HEK293 (cell line): ENCODE results near the gene FAM227B.

Experiments
- FEZF1 ChIP-seq: fragments of 450-650 bp; formaldehyde crosslinking; IDR thresholded peaks from 2 replicates; pipeline ENCODE4 v1.5.1; 2016; ENCODE audit warnings: missing biosample characterization, missing genetic modification characterization
- HOXC10 ChIP-seq: sonication (generic); formaldehyde crosslinking; IDR thresholded peaks from 2 replicates; pipeline ENCODE4 v1.8.1; 2023; ENCODE audit warnings: mild to moderate bottlenecking, missing genetic modification reagents
- KLF8 ChIP-seq: fragments of 450-650 bp; formaldehyde crosslinking; IDR thresholded peaks from 2 replicates; pipeline ENCODE4 v1.5.1; 2016; ENCODE audit warnings: missing biosample characterization, missing genetic modification characterization
- OSR2 ChIP-seq: fragments of 450-650 bp; formaldehyde crosslinking; IDR thresholded peaks from 2 replicates; pipeline ENCODE4 v1.5.1; 2016; ENCODE audit warnings: missing biosample characterization, missing genetic modification characterization
- SP3 ChIP-seq: fragments of 450-650 bp; formaldehyde crosslinking; IDR thresholded peaks from 2 replicates; pipeline ENCODE4 v1.5.1; 2016; ENCODE audit warnings: missing biosample characterization, missing genetic modification characterization
- YY2 ChIP-seq: fragments of 450-650 bp; formaldehyde crosslinking; IDR thresholded peaks from 2 replicates; pipeline ENCODE4 v1.5.1; 2016; ENCODE audit warnings: missing biosample characterization, missing genetic modification characterization
- ZBTB7A ChIP-seq: fragments of 450-650 bp; formaldehyde crosslinking; IDR thresholded peaks from 2 replicates; pipeline ENCODE4 v1.5.1; 2016; ENCODE audit warnings: low read depth, missing biosample characterization, missing genetic modification characterization
- ZFP3 ChIP-seq: fragments of 450-650 bp; formaldehyde crosslinking; IDR thresholded peaks from 2 replicates; pipeline ENCODE4 v1.5.1; 2016; ENCODE audit warnings: low read depth, missing biosample characterization, missing genetic modification characterization
- ZFP41 ChIP-seq: fragments of 450-650 bp; formaldehyde crosslinking; IDR thresholded peaks from 2 replicates; pipeline ENCODE4 v1.5.1; 2016; ENCODE audit warnings: missing biosample characterization, missing genetic modification characterization, borderline replicate concordance
- ZIC2 ChIP-seq: fragments of 450-650 bp; formaldehyde crosslinking; IDR thresholded peaks from 2 replicates; pipeline ENCODE4 v1.5.1; 2016; ENCODE audit warnings: missing biosample characterization, missing genetic modification characterization
- ZNF10 ChIP-seq: fragments of 450-650 bp; formaldehyde crosslinking; IDR thresholded peaks from 2 replicates; pipeline ENCODE4 v1.5.1; 2017; ENCODE audit warnings: missing biosample characterization, missing genetic modification characterization
- ZNF132 ChIP-seq: fragments of 450-650 bp; formaldehyde crosslinking; IDR thresholded peaks from 2 replicates; pipeline ENCODE4 v1.5.1; 2017; ENCODE audit warnings: missing biosample characterization, missing genetic modification characterization, borderline replicate concordance
- ZNF146 ChIP-seq: fragments of 450-650 bp; formaldehyde crosslinking; IDR thresholded peaks from 2 replicates; pipeline ENCODE4 v1.5.1; 2016; ENCODE audit warnings: missing biosample characterization, missing genetic modification characterization
- ZNF274 ChIP-seq, 2 experiments: fragments of 200-500 bp in 1 of 2; fragments of 450-650 bp in 1 of 2; sonication (Bioruptor generic) in 1 of 2; formaldehyde crosslinking in 1 of 2; IDR thresholded peaks; 2 replicates each; pipeline versions ENCODE4 v1.5.1 to v1.6.1; 2014 to 2016; ENCODE audit warnings: borderline replicate concordance in 1 of 2, inconsistent platforms in 1 of 2, low read length in 1 of 2, missing biosample characterization in 1 of 2, missing genetic modification characterization in 1 of 2
- ZNF394 ChIP-seq: fragments of 450-650 bp; formaldehyde crosslinking; IDR thresholded peaks from 2 replicates; pipeline ENCODE4 v1.5.1; 2016; ENCODE audit warnings: missing biosample characterization, missing genetic modification characterization, mild to moderate bottlenecking, moderate library complexity, borderline replicate concordance
- ZNF501 ChIP-seq: fragments of 450-650 bp; formaldehyde crosslinking; IDR thresholded peaks from 2 replicates; pipeline ENCODE4 v1.5.1; 2016; ENCODE audit warnings: missing biosample characterization, missing genetic modification characterization
- ZNF529 ChIP-seq: fragments of 450-650 bp; formaldehyde crosslinking; IDR thresholded peaks from 2 replicates; pipeline ENCODE4 v1.5.1; 2017; ENCODE audit warnings: missing genetic modification characterization, missing biosample characterization; ENCODE audit not compliant: insufficient replicate concordance
- ZNF555 ChIP-seq: fragments of 450-650 bp; formaldehyde crosslinking; conservative IDR thresholded peaks from 2 replicates; pipeline ENCODE4 v1.5.1; 2017; ENCODE audit warnings: missing biosample characterization, mild to moderate bottlenecking, missing genetic modification characterization, inconsistent platforms
- ZNF560 ChIP-seq: fragments of 450-650 bp; formaldehyde crosslinking; IDR thresholded peaks from 2 replicates; pipeline ENCODE4 v1.5.1; 2017; ENCODE audit warnings: missing biosample characterization, missing genetic modification characterization, borderline replicate concordance
- ZNF585B ChIP-seq: fragments of 450-650 bp; formaldehyde crosslinking; IDR thresholded peaks from 2 replicates; pipeline ENCODE4 v1.5.1; 2016; ENCODE audit warnings: missing biosample characterization, missing genetic modification characterization
- ZNF600 ChIP-seq: fragments of 450-650 bp; formaldehyde crosslinking; IDR thresholded peaks from 2 replicates; pipeline ENCODE4 v1.5.1; 2016; ENCODE audit warnings: missing biosample characterization, missing genetic modification characterization
- ZNF623 ChIP-seq: fragments of 450-650 bp; formaldehyde crosslinking; IDR thresholded peaks from 2 replicates; pipeline ENCODE4 v1.5.1; 2016; ENCODE audit warnings: missing biosample characterization, missing genetic modification characterization
- ZNF654 ChIP-seq: fragments of 450-650 bp; formaldehyde crosslinking; IDR thresholded peaks from 2 replicates; pipeline ENCODE4 v1.5.1; 2016; ENCODE audit warnings: low read depth, missing biosample characterization, missing genetic modification characterization
- ZNF777 ChIP-seq: fragments of 450-650 bp; formaldehyde crosslinking; IDR thresholded peaks from 2 replicates; pipeline ENCODE4 v1.5.1; 2017; ENCODE audit warnings: missing biosample characterization, missing genetic modification characterization, borderline replicate concordance
- ZNF792 ChIP-seq: fragments of 450-650 bp; formaldehyde crosslinking; IDR thresholded peaks from 2 replicates; pipeline ENCODE4 v1.5.1; 2016; ENCODE audit warnings: missing biosample characterization, missing genetic modification characterization
- ZSCAN23 ChIP-seq: fragments of 450-650 bp; formaldehyde crosslinking; IDR thresholded peaks from 2 replicates; pipeline ENCODE4 v1.5.1; 2016; ENCODE audit warnings: missing biosample characterization, missing genetic modification characterization
- TF ChIP-seq, protein P1 (sequence below): sonication (generic); formaldehyde crosslinking; IDR thresholded peaks from 2 replicates; pipeline ENCODE4 v1.8.1; 2022; ENCODE audit warnings: mild to moderate bottlenecking, moderate library complexity, missing genetic modification reagents
- TF ChIP-seq, protein P2 (sequence below): fragments of 450-650 bp; formaldehyde crosslinking; conservative IDR thresholded peaks from 2 replicates; pipeline ENCODE4 v1.5.1; 2016; ENCODE audit warnings: low read depth, missing biosample characterization, missing genetic modification characterization
- TF ChIP-seq, protein P3 (sequence below): fragments of 450-650 bp; formaldehyde crosslinking; IDR thresholded peaks from 2 replicates; pipeline ENCODE4 v1.5.1; 2016; ENCODE audit warnings: missing biosample characterization, missing genetic modification characterization, low read depth
- TF ChIP-seq, protein P4 (sequence below): fragments of 450-650 bp; formaldehyde crosslinking; optimal IDR thresholded peaks from 2 replicates; pipeline ENCODE3; 2016; ENCODE audit warnings: missing biosample characterization, mild to moderate bottlenecking, missing genetic modification characterization

Gene FAM227B

DNA sequence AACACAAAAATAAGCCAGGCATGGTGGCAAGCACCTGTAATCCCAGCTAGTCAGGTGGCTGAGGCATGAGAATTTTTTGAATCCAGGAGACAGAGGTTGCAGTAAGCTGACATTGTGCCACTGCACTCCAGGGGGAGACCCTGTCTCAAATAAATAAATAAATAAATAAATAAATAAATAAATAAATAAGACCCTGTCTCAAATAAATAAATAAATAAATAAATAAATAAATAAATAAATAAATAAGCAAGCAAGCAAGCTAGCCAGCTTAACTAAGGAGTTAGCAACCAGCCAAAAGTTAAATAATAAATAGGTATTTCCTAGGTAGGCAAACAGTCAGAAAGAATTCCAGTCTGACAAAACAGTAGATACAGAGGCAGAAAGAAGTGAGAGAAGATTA, 326.7 kb downstream of the FAM227B start (continued):
- TF ChIP-seq, protein P1, sequence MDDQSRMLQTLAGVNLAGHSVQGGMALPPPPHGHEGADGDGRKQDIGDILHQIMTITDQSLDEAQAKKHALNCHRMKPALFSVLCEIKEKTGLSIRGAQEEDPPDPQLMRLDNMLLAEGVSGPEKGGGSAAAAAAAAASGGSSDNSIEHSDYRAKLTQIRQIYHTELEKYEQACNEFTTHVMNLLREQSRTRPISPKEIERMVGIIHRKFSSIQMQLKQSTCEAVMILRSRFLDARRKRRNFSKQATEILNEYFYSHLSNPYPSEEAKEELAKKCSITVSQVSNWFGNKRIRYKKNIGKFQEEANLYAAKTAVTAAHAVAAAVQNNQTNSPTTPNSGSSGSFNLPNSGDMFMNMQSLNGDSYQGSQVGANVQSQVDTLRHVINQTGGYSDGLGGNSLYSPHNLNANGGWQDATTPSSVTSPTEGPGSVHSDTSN (CRISPR knock-in tag), result no peak
- TF ChIP-seq ZNF146 (no peak), HOXC10 (CRISPR knock-in tag) (no peak), ZNF600 (tag by site-specific recombination) (no peak), YY2 (no peak), ZNF560 (tag by site-specific recombination) (peak; percentile 92), ZFP3 (tag by site-specific recombination) (0 out of 2 replicates have a peak, but pooled peaks have one; percentile 38), ZNF274 (IDR thresholded peaks at IDR 0.05; ENCODE audit: low read length) (no peak), ZNF274 (tag by site-specific recombination; IDR thresholded peaks at IDR 0.05; ENCODE audit: borderline replicate concordance) (no peak), ZNF777 (no peak), SP3 (no peak), OSR2 (no peak), FEZF1 (tag by site-specific recombination) (no peak), ZNF623 (peak; percentile 78), ZIC2 (tag by site-specific recombination) (no peak), ZNF394 (tag by site-specific recombination) (peak; percentile 96), ZSCAN23 (no peak), ZFP41 (tag by site-specific recombination) (no peak), ZNF132 (tag by site-specific recombination) (no peak), ZBTB7A (tag by site-specific recombination) (no peak), ZNF555 (tag by site-specific recombination) (peak; percentile 81), KLF8 (tag by site-specific recombination) (no peak), ZNF585B (tag by site-specific recombination) (no peak), ZNF10 (tag by site-specific recombination) (no peak), ZNF501 (tag by site-specific recombination) (0 out of 2 replicates have a peak, but pooled peaks have one; percentile 48), ZNF792 (no peak), ZNF529 (tag by site-specific recombination) (peak; percentile 44), ZNF654 (tag by site-specific recombination) (peak; percentile 41)
- TF ChIP-seq, protein P2, sequence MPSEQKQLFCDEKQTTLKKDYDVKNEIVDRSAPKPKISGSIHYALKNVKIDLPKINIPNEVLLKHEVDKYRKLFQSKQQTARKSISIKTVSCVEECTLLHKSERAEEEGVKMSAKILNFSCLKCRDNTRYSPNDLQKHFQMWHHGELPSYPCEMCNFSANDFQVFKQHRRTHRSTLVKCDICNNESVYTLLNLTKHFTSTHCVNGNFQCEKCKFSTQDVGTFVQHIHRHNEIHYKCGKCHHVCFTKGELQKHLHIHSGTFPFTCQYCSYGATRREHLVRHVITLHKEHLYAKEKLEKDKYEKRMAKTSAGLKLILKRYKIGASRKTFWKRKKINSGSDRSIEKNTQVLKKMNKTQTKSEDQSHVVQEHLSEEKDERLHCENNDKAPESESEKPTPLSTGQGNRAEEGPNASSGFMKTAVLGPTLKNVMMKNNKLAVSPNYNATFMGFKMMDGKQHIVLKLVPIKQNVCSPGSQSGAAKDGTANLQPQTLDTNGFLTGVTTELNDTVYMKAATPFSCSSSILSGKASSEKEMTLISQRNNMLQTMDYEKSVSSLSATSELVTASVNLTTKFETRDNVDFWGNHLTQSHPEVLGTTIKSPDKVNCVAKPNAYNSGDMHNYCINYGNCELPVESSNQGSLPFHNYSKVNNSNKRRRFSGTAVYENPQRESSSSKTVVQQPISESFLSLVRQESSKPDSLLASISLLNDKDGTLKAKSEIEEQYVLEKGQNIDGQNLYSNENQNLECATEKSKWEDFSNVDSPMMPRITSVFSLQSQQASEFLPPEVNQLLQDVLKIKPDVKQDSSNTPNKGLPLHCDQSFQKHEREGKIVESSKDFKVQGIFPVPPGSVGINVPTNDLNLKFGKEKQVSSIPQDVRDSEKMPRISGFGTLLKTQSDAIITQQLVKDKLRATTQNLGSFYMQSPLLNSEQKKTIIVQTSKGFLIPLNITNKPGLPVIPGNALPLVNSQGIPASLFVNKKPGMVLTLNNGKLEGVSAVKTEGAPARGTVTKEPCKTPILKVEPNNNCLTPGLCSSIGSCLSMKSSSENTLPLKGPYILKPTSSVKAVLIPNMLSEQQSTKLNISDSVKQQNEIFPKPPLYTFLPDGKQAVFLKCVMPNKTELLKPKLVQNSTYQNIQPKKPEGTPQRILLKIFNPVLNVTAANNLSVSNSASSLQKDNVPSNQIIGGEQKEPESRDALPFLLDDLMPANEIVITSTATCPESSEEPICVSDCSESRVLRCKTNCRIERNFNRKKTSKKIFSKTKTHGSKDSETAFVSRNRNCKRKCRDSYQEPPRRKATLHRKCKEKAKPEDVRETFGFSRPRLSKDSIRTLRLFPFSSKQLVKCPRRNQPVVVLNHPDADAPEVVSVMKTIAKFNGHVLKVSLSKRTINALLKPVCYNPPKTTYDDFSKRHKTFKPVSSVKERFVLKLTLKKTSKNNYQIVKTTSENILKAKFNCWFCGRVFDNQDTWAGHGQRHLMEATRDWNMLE (tag by site-specific recombination), result peak; percentile 89
- TF ChIP-seq, protein P3, sequence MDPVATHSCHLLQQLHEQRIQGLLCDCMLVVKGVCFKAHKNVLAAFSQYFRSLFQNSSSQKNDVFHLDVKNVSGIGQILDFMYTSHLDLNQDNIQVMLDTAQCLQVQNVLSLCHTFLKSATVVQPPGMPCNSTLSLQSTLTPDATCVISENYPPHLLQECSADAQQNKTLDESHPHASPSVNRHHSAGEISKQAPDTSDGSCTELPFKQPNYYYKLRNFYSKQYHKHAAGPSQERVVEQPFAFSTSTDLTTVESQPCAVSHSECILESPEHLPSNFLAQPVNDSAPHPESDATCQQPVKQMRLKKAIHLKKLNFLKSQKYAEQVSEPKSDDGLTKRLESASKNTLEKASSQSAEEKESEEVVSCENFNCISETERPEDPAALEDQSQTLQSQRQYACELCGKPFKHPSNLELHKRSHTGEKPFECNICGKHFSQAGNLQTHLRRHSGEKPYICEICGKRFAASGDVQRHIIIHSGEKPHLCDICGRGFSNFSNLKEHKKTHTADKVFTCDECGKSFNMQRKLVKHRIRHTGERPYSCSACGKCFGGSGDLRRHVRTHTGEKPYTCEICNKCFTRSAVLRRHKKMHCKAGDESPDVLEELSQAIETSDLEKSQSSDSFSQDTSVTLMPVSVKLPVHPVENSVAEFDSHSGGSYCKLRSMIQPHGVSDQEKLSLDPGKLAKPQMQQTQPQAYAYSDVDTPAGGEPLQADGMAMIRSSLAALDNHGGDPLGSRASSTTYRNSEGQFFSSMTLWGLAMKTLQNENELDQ (tag by site-specific recombination), result no peak
- TF ChIP-seq, protein P4, sequence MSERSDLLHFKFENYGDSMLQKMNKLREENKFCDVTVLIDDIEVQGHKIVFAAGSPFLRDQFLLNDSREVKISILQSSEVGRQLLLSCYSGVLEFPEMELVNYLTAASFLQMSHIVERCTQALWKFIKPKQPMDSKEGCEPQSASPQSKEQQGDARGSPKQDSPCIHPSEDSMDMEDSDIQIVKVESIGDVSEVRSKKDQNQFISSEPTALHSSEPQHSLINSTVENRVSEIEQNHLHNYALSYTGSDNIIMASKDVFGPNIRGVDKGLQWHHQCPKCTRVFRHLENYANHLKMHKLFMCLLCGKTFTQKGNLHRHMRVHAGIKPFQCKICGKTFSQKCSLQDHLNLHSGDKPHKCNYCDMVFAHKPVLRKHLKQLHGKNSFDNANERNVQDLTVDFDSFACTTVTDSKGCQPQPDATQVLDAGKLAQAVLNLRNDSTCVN (tag by site-specific recombination), result no peak
- TF ChIP-seq, all 188 proteins: peak for 26
